ENCODE data around the gene ISG20L2.

The ISG20L2 gene

GRCh38 chr1:156684227-156684782 lies 44.3 kb downstream of the ISG20L2 start:
- no peak for DNase-seq

GRCh38 chr1:156682166-156682890 lies 46.2 kb downstream of the ISG20L2 start:
- DNase-seq, result no peak

DNA sequence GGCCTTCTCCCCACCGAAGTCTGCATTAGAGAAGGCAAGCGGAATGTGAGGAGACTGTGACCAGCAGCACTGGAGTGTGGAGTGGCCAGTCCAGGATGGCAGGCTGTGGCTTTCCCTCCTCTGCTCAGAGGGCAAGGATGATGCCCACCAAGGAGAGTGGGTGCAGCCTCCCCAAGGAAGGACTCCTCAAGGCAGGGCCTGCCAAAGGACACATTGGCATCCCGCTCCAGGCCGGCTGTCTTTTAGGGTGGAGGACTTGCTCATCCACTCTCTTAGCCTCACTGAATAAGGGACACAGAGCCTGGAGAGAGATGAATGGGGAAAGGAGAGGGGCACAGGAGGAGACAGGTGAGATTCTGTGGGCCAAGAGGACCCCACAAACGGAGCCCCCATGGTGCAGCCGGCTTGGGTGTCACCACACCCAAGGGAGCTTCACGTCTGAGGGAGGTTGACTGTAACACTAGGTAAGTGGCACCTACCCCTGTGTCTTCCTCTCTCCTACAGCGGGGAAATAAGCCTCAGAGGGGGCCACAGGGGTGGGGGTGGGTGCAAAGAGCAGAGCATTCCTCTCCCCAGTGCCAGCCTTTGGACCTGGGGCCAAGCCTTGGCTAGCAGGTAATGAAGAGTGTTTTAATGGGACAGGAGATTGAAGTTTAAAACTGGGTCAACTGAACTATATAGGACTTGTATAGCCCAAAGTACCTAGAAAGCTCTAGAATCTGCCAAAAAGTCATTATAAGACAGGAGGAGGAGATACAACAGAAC lies 47.2 kb downstream of the ISG20L2 start:
- DNase-seq, result no peak

- DNase-seq, result no peak
These were observed 48.5 kb downstream of the ISG20L2 start for GRCh38 chr1:156680056-156680455.

DNA sequence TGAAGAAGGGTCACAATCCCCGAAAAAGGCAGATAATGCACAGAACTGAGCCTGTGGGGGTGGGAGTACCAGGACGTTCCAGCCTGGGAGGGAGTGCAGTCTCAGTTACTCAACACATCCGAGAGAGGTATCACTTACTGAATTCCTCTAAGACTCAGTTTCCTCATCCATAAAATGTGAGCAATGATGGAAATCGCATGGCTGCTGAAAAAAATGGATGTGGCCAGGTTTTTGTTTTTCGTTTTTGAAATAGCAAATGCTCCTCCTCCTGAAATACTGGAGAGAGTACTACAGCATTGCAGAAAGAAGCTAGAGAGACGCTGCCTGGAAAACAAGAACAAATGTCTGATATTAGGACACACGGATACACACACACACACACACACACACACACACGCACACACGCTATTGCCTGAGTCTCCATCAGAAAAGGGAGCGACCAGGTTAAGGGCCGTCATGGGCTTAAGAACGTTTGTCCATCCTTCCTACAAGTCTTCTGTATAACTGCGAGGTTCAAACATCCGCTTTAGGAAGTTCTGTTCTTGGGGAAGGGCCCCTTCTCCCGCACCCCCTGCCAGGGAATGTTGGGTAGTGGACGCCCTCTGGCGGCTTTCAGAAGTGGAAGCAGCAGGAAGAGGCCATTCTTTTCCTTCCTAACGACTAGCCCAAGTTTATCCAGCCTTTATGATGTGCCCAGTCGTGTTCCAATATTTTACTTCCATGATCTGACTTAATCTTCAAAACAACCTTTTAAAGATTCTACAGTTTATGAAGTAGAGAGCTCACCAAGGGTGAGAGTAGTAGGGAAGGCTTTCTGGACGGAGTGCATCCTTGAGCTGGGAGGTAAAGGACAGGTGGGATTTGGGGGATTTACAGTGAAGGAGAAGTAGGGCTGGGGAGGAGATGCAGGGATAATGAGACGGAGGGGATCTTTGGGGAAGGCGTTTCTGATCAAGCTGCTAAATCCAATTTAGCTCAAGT lies 50.7 kb downstream of the ISG20L2 start:
- DNase-seq, result peak; percentile 79 to 87

DNA sequence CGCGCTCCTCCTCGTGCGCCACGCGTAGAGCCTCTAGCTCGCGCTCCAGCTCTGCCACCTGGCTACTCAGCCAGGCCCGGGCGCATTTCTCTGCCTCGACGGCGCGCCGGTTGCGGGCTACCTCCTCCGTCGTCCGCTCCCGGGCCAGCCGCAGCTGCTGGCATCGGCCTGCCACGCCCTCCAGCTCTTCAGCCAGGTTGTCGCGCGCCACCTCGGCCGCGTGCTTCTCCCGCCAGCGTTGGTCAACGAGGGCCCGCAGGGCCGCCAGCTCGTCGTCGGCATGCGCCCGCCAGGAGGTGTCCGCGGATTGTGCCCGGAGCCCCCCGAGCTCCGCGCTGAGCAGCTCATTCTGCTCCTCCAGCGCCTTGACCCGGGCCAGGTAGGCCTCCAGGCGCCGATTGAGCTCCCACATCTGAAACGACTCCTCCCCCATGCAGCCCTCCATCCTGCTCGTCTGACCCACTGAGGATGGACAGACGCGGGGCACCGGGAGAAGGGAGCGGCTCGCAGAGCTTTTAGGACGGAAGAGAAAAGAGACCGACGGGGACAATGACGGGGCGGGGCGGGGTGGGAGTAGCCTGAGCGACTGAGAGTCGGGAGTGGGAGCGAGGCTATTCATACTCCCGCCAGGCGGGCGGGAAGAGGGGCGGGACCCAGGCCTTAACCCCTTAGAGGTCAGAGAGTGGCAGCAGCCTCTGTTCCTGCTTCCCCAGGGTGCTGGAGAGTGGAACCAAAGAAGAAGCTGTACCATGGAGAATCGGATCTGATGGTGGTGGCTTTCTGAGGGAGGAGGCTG lies 51.5 kb downstream of the ISG20L2 start, which contains the start of gene NES:
TSS of gene NES (minus strand) at position 588 of the 796 bp plus-strand sequence. CDS start at position 445, 143 bp downstream.
- peak; percentile 62 to 66 for DNase-seq

DNA sequence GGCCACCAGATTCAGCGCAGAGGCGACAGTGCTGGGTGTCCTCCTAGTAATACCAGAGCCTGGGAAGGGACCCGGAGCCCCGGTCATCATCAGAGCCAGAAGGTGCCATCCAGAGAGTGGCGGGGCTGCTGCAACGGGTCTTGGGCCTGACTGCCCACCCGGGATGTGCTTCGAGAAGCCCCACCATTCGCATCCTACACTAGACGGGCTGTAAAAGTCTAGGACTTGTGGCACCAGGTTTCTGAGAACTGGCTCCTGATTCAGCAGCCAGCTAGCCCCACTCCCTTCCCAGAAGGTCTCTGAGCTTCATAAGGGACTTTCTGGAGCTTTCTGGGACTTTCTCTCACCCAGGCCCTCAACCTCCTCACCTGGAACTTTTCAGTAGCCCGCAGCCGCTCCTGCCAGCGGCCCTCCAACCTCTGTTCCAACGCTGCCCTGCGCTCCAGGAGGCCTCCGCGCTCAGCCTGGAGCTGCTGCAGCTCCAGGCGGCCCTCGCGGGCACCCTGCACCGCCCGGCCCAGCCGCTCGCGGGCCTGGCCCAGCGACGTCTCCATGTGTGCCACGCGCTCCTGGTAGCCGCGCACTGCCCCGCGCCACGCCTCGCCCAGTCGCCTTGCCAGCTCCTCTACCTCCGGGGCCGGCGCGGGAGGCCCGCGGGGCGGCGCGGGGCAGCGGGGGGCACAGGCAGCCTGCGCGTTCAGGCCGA lies 52.3 kb downstream of the ISG20L2 start:
- no peak for DNase-seq

- DNase-seq, result peak; percentile 68 to 72
These were observed 53.1 kb downstream of the ISG20L2 start for GRCh38 chr1:156675210-156676113.

GRCh38 chr1:156673387-156674121 lies 55.0 kb downstream of the ISG20L2 start:
- peak in 1 of 2 experiments; percentile 11 for DNase-seq
